HG02943 (cell line): ENCODE results near the gene CACNB3.
A peak's percentile ranks its signal among the peaks of the same experiment; 100 is the strongest.
"Not testable (repeated sequence)": the region's sequence is repeated elsewhere in the genome, so short reads cannot be mapped to it uniquely, and the experiment has no call there.

ENCODE experiments used
- ATAC-seq: cut with Tn5 transposase; IDR thresholded peaks from one replicate; pipeline ENCODE4 v1.9.1; 2021; ENCODE audit warnings: mild to moderate bottlenecking, low read depth, moderate library complexity; ENCODE audit not compliant: unreplicated experiment

CACNB3 gene

GRCh38 chr12:48852734-48853688, 34.7 kb downstream of the CACNB3 start:
- no peak for ATAC-seq

- no peak for ATAC-seq
Measured at GRCh38 chr12:48854488-48854887, 36.2 kb downstream of the CACNB3 start.

DNA sequence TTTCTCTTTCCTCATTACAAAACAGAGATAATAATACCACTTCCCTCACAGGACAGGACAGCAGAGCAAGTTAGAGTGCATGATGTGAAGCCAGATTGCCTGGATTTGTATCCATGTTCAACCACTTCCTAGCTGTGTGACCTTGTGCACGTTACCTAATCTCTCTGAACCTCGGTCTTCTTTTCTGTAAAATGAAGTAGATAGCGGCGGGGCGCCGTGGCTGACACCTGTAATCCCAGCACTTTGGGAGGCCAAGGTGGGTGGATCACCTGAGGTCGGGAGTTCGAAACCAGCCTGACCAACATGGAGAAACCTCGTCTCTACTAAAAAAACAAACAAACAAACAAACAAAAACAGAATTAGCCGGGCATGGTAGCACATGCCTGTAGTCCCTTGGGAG, 36.6 kb downstream of the CACNB3 start:
- ATAC-seq: not testable (repeated sequence)

- ATAC-seq: no peak
Measured at GRCh38 chr12:48856379-48856778, 38.1 kb downstream of the CACNB3 start.

DNA sequence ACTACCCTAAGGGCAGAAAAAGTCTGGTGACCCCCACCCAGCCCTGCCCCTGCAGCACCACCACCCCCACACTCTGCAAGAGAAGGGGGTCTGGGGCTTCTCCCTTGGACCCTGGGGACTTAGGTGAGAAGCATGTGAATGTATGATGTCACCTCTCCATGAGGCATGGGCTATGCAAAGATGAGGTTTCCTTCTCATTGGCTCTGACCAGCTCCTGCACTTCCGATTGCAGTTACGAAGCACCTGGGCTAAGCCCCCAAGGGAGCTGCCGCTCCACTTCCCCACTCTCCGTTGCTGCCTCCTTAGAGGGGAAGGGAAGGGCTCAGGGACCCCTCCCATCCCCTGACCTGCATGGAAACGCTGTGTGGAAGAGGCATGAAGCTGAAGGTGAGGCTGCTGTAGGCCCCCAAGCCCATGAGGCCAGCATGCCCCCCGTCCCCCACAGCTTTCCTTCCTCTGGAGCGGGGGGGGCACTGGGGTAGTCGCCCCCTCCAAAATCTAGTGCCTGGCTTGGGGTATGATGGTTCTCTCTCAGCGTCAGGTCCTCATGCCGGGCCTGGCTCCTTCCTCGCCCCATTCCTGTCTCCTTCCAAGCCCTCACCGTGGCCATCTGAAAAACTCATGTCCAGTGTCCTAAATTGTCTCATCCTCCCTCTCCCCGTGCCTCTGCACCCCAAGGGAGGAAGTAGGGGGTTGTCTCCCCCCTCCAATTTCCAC, 39.1 kb downstream of the CACNB3 start:
- ATAC-seq: no peak

DNA sequence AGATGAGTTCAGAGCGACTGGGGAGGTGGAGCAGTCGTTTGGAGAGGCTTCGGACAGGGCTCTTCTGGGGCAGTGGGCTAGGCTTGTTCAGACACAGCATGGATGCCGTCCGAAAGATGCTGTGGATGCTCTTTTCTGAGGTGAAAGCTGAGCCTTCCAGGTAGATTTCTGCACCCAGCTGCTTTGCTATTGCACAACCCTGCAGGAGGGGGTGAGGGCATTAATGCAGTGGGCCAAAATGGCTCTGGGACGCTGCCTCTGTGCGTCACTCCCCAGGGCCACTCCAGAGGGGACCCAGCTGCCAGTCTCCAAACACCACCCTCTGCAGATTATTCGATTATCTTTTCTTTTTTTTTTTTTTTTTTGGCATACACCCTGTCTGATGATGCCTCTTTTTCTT, 39.7 kb downstream of the CACNB3 start:
- ATAC-seq: no peak

- ATAC-seq: no peak
Measured at GRCh38 chr12:48859607-48860006, 41.3 kb downstream of the CACNB3 start.

DNA sequence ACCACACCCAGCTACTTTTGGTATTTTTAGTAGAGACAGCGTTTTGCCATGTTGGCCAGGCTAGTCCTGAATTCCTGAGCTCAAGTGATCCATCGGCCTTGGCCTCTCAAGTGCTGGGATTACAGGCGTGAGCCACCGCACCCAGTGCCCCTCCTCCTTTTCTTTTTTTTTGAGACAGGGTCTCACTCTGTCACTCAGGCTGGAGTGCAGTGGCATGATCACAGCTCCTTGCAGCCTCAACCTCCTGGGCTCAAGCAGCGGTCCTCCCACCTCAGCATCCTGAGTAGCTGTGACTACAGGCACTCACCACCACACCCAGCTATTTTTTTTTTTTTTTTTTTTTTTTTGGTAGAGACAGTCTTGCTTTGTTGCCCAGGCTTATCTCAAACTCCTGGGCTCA, 41.9 kb downstream of the CACNB3 start:
- ATAC-seq: not testable (repeated sequence)

- no peak for ATAC-seq
Measured at GRCh38 chr12:48861111-48861510, 42.8 kb downstream of the CACNB3 start.

GRCh38 chr12:48862760-48863159, 44.5 kb downstream of the CACNB3 start:
- no peak for ATAC-seq

DNA sequence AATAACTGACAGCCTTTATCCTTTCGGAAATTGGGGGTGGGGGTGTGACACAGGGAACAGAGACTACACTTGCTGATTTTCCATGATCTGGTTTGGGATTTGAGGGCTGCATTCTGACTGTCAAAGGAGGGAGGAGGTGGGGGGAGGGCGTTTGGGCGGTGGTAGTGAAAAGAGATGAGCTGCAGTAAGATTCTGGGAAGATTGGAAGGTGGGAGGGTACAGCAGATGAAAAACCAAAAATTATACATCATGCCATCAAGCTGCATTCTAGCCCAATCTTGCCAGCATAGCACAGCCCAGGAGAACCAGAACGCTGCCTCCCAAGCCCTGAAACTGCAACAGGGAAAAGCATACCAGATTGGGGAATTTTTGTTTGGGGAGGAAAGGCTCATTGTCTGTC, 45.0 kb downstream of the CACNB3 start:
- no peak for ATAC-seq

- peak; percentile 89 for ATAC-seq
Measured at GRCh38 chr12:48865281-48866051, 47.2 kb downstream of the CACNB3 start, which contains the start of gene RND1. Gene RND1, minus strand, starts transcription at chr12:48865870. Its CDS starts 103 bp downstream, at chr12:48865767.

GRCh38 chr12:48866052-48866711, 47.9 kb downstream of the CACNB3 start:
- ATAC-seq: peak; percentile 29

DNA sequence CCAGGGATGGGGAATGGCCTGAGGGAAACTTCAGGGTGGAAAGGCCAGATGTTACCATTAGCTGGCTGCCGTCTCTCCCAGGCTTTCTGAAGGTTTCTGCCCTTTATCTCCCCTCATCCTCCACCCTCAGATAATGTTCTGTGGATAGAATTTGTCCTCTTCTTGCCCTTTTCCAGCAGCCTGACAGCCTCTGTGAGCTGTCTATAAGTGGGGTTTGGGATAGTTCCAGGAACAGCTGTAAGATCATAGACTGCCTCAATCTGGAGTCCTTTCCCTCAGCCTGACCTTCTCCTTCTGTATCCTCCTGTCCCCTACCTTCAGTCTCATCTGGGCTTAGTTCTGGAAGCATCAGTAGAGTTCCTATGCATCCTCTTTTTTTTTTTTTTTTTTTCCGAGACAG, 50.2 kb downstream of the CACNB3 start:
- ATAC-seq: no peak

- ATAC-seq: no peak
Measured at GRCh38 chr12:48869191-48869590, 50.9 kb downstream of the CACNB3 start.

GRCh38 chr12:48873096-48873495, 54.8 kb downstream of the CACNB3 start:
- ATAC-seq: no peak

- not testable (repeated sequence) for ATAC-seq
Measured at GRCh38 chr12:48873534-48873933, 55.2 kb downstream of the CACNB3 start.

GRCh38 chr12:48875944-48876515, 57.7 kb downstream of the CACNB3 start:
- ATAC-seq: no peak
